Left ventricle myocardium superior (tissue), 1 donor: ENCODE data around the gene SMARCD1. TPM values are rescaled to one million over a fixed set of nuclear protein-coding genes. Genes with fewer than 3 reads are reported as not detected.
A peak's percentile ranks its signal among the peaks of the same experiment; 100 is the strongest.

Source experiments
- ATAC-seq: fragments of 200-7000 bp; cut with Tn5 transposase; one replicate; pipeline ENCODE4 v1.9.1; 2020; ENCODE audit warnings: mild to moderate bottlenecking, moderate library complexity
- DNase-seq: peaks from one replicate; pipeline ENCODE4 v3.0.0-alpha.2; 2020
- intact Hi-C: fragments of 100-400 bp; cut with micrococcal nuclease; formaldehyde crosslinking; loops from one replicate; pipeline ENCODE4 v1.11.0; 2022
- long read RNA-seq: library from polyadenylated mRNA; unstranded; transcript quantifications from one replicate; pipeline ENCODE4 v2.0.0, GENCODE V29; 2021
- total RNA-seq: library from RNA; stranded (reverse); fragmentation: NEBNext Ultra II Directional; extraction: Animal tissue kit (Norgen Biotek cat#: 25700); gene quantifications from one replicate; pipeline ENCODE4 v1.2.1, GENCODE V29; 2021
- donor health status: DM: no; HTN: yes; CAD: no; lungs with severe emphysema.

Gene SMARCD1
- total RNA-seq: 17.2 TPM
- long read RNA-seq, partial matches to known transcripts: 4 of 8 reads
- long read RNA-seq, other reads (novel, unspliced or antisense): 0 of 8 reads

DNA sequence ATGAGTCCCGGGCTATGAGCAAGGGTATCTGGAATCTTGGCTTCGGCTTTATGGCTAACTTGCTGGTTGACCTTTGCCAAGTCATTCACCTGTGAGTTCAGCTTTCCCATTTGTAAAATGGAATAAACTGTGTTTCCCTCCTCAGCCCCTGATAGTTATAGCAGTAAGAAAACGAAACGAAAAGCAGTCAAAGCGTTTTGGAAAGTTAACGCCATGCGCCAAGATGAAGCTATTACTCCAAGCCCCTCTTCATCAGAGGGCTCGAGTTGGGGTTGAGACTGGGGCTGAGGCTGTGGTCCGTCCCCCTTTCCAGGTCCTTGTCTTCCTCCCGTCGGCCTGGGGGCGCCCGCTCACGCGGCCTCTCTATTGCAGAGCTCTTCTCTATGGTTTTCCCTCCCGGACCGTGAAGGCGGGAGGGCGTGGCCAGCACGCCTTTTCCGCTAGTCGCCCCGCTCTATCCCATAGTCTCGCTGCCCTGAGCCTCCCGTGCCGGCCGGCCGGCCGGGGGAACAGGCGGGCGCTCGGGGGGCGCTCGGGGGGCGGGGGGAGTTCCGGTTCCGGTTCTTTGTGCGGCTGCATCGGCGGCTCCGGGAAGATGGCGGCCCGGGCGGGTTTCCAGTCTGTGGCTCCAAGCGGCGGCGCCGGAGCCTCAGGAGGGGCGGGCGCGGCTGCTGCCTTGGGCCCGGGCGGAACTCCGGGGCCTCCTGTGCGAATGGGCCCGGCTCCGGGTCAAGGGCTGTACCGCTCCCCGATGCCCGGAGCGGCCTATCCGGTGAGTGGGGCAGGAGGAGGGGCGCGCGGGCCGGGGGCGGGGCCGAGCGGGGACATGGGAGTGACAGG, at the start of gene SMARCD1:
SMARCD1 (plus strand) TSS at position 568 of the 840 bp plus-strand sequence; CDS start at position 596, 28 bp downstream.
- intact Hi-C loops: loop anchor here (5.0 kb wide), 1 partner anchor 92 kb away; no protein-coding TSS in a partner anchor
- peak; percentile 96 for ATAC-seq
- DNase-seq: peak; percentile 95

DNA sequence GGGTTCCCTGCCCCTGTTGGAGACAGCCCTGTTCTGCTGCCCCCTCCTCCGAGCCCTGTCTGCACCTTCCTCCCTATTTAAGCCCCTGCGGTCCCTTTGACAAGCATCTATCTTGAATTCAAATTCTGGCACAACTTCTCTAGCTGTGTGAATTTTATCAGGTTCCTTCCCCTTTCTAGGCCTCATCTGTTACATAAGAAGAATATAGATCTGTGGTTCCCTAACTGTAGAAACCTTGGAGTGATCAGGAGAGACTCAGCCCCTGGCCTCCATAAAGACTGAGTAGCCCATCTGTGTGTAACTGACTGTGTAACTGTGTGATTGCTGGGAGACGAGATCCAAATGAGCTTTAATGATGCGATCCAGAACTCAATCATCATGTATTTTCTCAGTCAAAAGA, 46.8 kb upstream of the SMARCD1 start:
- intact Hi-C loops: no loop called here
- ATAC-seq (no peak), DNase-seq (no peak)

DNA sequence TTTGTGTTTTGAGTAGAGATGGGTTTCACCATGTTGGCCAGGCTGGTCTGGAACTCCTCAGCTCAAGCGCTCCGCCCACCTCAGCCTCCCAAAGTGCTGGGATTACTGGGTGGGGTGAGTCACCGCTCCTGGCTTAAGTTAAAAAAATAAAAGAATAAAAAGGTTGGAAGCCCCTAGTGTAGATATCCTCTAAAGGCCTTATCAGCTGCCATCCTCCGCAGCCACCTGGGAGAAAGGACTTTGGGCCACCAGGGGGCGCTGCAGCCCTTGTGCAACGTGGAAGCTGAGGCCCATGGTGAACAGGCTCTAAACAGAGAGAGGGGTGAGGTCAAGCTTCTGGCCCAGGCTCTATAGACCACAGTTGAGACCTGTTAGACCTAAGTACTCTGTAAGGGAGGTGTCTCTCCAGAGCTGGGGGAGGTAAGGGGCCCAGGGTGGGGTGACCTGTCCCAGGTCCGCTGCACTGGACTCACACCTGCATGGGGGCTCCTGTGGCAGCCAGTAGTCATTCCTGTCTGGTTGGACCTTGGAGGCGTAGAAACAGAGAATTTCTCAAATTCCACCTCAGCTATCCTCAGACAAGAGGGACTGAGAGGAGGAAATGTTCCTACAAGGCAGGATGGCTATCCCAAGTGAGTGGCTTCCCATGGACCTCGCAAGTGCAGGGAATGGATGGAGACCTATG, 45.8 kb upstream of the SMARCD1 start:
- intact Hi-C loops: no loop called here
- ATAC-seq (peak; percentile 93), DNase-seq (peak; percentile 93)

DNA sequence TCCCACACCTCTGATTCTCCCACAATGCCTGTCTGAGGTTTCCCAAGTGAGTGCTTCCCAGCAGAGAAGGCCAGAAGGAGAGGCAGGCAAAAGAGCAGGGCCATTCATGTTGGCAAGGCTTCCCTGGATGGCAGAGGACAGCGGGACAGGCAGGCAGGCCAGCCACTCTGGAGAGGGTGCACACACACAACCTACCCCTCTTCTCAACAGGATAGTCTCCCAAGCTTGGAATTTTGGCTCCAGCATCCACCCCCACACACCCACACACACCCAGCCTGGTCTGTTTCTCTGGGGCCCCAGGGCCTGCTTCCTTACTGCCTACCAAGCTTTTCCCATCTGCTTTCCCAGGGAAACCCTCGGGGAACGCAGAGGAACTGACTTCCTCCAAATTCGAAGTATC, 44.5 kb upstream of the SMARCD1 start:
- no peak for ATAC-seq
- no peak for DNase-seq
- intact Hi-C loops: no loop called here

DNA sequence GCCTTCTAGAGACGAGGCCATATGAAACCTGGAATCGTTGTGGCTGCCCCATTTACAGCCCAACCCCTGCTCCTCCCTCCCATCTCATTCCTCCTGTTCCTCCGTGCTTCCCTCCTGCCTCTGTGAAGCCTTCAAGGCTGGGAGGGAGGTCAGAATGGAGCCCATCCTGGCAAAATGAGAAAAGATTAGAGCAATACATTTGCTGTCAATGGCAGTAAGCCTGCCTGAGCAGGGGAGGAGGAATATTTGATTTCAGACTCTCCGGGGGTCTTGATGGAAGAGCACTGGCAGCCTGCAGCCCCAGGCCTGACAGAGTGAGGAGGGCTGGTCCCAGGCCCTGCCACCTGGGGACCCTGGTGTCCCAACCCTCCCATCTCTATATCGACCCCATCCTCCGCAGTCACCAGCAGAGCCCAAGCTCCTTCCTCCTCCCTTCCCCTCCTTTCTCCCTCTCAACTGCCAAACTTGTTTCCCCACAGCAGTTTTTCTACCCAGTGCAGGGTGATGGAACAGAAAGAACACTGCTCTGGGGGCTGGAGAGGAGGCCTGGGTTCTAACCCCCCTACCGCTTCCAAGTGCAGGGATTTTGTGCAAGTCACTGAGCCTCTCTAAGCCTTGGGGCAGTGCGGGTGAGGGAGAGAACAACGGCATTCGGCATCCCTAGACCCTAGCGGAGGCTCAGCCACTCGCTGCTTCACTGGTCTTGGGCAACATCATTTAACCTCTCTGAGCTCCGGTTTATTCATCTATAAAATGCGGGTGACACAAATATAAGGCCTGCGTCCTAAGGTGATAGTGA, 43.9 kb upstream of the SMARCD1 start:
- no peak for ATAC-seq
- intact Hi-C loops: no loop called here

DNA sequence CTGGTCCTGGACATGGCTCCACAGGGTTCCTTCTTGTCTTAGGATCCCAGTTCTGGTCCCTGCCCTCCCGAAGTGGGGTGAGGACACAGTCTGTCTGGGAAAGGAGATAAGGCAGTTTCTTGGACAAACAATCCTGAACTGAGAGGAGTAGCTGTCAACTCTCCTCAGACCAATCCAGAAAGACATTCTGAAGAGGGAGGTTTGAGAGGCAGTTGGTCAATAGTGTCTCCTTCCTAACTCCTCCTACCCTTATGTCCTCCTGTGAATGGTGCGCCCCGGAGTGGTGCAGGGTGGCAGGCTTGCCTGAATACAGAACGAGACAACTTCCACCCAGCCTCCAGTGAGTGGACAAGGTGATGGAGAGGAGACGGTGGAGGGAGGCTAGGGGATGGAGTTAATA, 43.2 kb upstream of the SMARCD1 start:
- DNase-seq (no peak), ATAC-seq (no peak)
- intact Hi-C loops: no loop called here

More for the DNA sequence above, 43.9 kb upstream of the SMARCD1 start:
- DNase-seq: no peak

DNA sequence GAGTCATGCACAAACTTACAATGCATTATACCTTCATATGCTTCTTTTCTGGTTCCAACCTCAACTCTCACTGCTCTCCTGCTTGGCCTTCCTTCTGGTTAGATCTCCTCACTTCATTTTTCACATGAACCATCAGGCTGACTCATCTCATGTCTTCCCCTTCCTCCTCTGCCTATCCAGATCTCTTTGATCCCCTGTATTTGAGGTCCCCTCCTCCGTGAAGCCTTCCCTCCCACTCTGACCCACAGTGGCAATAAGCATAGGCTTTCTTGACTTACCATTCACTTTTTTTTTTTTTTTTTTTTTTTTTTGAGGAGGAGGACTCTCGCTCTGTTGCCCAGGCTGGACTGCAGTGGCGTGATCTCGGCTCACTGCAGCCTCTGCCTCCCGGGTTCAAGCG, 42.4 kb upstream of the SMARCD1 start:
- DNase-seq (no peak), ATAC-seq (no peak)
- intact Hi-C loops: no loop called here

DNA sequence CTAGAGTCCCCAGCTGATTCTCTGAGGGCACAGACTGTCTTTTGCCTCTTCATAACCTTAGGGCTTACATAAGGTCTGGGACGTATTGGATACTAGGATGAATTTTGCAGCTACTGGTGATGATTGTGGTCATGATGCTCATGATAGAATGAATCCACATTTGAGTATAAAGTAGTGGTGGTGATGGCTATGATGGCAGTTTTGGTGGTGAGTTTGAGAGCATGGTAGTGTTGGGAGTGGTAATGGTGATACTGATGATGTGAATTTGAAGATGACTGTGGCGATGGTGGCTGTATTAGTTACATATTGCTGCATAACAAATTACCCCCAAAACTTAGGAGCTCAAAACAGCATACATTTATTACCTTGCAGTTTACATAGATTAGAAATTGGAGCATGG, 41.8 kb upstream of the SMARCD1 start:
- no peak for DNase-seq
- intact Hi-C loops: no loop called here
- ATAC-seq: no peak

DNA sequence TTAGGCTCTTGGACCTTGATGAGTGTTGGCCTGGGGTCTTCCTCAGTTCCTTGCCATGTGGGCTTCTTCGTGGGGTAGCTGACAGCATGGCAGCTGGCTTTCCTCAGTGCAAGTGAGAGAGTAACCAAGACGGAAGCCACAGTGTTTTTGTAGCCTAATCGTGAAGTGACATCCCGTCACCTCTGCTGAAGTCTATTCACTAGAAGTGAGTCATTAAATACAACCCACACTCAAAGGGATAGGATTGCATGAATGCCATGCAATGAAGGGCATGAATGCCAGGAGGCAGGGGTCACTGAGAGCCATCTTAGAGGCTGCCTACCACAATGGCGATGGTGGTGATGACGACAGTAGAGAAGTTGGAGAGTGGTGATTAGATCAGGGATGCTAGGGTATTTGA, 41.3 kb upstream of the SMARCD1 start:
- no peak for ATAC-seq

DNA sequence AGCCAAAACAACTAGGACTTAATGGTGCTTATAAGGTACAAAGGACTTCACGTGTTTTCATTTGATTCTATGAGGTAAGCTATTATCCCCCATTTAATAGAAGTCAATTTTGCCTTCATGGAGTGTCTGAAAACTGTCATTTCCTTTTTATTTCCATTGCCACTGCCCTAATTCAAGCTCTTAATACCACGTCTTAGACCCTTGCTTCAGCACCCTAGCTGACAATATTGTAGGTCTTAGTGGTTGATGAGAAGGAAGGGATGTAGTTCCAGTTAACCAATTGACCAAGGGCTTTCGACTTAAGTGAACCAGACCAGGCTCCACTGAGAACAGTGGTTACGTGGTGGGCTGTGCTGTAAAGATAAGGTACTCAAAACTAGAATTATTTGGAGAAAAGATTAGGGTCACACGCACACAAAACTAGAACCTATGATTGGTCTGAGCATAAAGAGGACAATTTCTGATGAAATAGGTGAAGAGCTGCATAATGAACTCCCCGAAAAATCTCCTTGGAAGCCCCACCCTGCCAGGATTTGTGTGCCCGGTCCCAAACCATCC, 37.4 kb upstream of the SMARCD1 start:
- ATAC-seq (no peak), DNase-seq (no peak)
- intact Hi-C loops: no loop called here

More for the DNA sequence above, 41.3 kb upstream of the SMARCD1 start:
- intact Hi-C loops: no loop called here
- no peak for DNase-seq

DNA sequence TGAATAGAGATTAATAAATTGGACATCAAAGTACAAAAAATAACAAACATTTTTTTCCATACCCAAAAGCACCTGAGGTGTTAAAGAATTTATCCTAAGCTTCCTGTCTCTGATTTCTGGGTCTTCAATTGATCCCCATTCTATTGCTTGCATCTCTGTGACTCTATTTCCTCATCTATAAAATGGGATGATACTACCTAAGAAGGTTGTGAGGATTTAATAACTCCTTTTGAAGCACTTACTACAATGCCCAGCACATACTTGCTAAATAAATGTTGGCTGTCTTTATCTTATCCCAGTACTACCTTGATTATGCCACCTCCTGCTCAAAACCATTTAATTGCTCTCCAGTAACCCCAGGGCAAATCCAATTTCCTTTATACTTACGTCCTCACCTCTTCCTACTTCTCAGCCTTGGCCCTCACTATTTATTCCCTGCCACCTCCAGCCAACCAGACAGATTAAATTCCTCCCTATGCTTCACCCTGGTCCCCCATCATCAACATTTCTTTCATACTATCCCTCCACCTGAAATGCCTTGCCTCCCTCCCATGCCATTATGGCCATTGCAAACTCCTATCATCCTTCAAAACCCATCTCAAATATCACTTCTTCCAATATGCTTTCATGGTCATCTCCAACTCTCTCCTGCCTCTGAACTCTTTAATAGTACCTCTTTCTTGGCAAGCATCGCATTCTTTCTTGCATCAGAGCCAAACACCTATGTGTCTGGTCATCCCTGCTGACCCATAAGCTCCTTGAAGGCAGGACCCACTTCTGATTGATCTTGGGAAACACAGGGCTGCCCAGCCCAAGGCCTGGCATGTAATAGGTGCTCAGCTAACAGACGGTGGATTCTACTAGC, 35.7 kb upstream of the SMARCD1 start:
- ATAC-seq (no peak), DNase-seq (no peak)
- intact Hi-C loops: no loop called here

DNA sequence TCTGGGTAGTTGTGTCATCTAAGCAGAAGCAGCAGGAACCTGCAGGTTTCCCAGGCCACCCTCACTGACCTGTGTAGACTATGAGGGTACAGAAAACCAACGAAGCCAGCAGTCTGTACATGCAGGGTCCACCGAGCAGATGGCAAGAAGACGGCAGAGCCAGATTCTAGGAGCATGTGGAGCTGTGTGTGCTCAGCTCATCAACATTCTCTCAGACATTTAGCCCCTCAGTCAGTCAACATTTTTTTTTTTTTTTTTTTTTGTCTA, 35.1 kb upstream of the SMARCD1 start:
- intact Hi-C loops: no loop called here
- no peak for ATAC-seq
- no peak for DNase-seq

DNA sequence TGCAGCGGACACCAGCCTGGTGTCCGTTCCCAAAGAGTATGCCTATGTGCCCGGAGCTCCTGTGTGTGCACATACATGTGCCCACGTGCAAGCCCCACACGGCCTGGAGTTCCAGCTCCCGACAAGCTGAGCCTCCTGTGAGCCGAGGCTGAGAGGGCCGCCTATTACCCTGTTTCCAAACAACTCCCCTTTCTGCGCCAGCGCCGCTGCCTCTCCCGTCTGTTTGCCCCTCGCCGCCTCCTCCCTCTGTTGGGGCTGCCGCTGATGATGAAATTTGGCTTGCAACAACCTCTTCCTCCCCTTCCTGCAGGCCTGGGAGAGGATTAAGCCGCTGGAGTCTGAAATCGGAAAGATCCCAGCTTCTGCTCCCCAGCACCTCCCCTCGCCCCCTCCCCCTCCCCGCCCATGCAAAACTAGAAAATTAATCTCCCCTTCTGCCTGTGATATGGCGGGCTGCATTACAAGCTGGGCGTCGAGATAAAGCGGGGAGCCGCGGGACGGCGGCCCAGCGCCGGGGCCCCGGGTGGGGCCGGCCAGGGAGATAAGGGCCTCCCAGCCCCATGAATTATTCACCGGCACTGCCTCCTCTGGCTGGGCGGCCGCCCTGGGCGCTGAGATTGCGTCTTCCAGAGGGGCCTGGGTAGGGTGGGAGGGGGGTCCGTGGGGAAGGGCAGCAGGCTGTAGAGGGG, 34.6 kb upstream of the SMARCD1 start:
- intact Hi-C loops: no loop called here
- peak; percentile 78 for DNase-seq

DNA sequence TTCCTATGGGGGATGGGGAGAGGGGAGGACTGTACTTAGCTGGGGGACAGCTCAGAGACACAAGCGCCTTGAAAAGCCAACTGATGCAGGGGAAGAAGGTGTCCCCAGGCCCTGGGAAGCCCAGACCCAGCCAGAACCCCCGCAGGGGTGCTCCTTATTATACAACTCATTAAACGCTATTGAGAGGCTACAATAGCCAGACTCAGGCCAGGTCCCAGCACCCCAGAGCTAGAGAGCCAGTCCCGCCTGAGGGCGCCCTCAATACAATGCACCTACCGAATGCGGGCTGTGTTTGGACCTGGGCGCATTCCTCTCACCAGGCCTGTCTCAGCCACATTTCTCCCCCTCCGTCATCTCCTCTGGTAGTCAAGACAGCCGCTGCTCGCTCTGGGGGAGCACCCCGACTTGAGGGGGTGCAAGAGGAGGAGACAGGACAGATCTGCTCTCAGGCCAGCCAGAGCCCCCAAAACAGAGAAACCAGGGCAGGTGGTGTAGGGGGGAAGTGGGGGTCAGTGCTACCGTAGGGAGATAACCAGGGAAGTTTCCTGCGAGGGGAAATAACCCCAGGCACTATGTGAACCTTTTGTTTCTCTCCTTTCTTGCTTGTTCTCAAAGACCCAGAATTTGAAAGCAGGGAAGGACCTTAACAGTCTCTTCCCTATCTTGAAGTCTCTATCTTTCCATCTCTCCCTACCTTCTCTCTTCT, 33.9 kb upstream of the SMARCD1 start:
- peak; percentile 4 for ATAC-seq
- no peak for DNase-seq
- intact Hi-C loops: no loop called here

More for the DNA sequence above, 34.6 kb upstream of the SMARCD1 start:
- peak; percentile 93 for ATAC-seq

DNA sequence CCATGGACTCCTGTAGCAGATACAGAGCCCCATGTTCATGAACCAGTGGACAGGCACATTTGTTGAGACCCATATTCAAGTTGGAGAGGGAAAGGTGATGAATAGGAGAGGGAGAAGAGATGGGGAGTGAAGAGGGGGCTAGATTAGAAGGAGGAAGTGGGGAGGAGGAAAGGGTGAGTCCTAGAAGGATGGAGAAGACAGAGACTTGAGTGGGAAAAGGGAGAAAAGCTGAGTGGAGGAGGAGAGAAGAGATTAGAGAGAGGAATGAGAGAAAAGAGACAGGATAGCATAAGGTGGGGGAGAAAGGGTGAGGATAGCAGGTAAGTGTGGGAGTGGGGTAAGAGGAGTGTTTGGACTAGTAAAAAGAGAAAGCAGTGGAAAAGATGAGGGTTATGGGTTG, 32.6 kb upstream of the SMARCD1 start:
- intact Hi-C loops: no loop called here
- ATAC-seq: no peak

DNA sequence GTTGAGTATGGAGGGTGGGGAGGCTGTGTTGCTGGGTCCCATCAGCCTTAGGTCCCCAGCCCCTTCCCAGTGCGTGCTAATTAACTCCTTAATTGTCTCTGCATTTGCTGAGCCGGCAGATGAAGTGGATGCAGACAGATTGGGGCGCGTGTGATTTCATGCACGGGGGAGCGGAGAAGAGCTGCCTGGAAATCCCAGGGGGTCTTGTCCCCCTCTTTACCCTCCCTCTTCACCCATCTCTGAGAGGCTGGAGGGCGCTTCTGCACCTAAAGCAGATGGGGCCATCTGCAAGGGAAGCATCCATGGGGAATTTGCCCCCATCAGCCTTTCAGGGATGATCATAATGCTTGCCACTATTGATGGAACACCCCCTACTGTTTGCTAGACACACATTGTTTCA, 32.2 kb upstream of the SMARCD1 start:
- intact Hi-C loops: no loop called here
- ATAC-seq (no peak), DNase-seq (no peak)

More for the DNA sequence above, 32.6 kb upstream of the SMARCD1 start:
- DNase-seq: no peak

DNA sequence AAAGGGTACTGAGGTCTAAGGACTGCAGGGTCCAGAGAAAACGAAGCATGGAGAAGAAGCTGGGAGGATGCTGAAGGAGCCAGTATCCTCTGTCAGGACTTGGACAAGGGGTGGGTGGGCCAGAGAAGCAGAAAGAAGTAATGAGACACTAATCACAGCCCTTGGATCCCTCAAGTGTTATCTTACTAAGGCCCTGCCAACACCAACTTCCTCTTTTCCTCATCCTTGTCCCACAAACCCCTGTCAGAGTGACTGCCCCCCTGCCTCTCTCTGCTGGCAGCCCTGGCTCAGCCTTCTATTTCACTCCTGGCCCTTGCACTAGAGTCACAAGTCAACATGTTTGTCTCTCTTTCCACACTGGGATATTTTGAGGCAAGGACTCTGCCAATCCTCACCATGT, 31.6 kb upstream of the SMARCD1 start:
- intact Hi-C loops: no loop called here
- ATAC-seq: no peak
- no peak for DNase-seq
